K562 (cell line): ENCODE results near the gene PLD5. TPM values are rescaled to one million over a fixed set of nuclear protein-coding genes. Genes with fewer than 3 reads are reported as not detected.

Experiments used
- ATAC-seq: fragments of 200-7000 bp; cut with Tn5 transposase; 3 replicates; pipeline ENCODE4 v1.9.1; 2020; ENCODE audit warnings: moderate library complexity
- BruUV-seq: library from RNA; stranded (reverse); fragments of 400-500 nt; replicated peaks from 2 replicates; lab custom pipeline; 2021; lab: Mats Ljungman, UMichigan
- CTCF ChIA-PET: fragments of 300-600 bp; formaldehyde crosslinking; extraction: SDS; loops from one replicate; lab custom pipeline; 2021; ENCODE audit warnings: low intra/inter-chr PET ratio; lab: Yijun Ruan, JAX
- POLR2A ChIA-PET: fragments of 300-600, 350-650 bp; sonication (Branson Sonifier 250); formaldehyde crosslinking; extraction: SDS; loops from one replicate; lab custom pipeline; 2021; ENCODE audit warnings: antibody characterized with exemption, inconsistent platforms; lab: Yijun Ruan, JAX
- DNase-seq, 4 experiments: peaks; one replicate each; pipeline versions ENCODE4 v3.0.0 to v3.0.0-alpha.2; 2011 to 2018; ENCODE audit warnings: low spot score in 3 of 4, mixed read lengths in 3 of 4; ENCODE audit errors: extremely low read depth in 1 of 4
- FAIRE-seq: peaks from 2 replicates; lab custom pipeline; 2011; peaks lifted over from hg19 to GRCh38; lab: Jason Lieb, UNC
- H2AFZ ChIP-seq: 2 replicates; pipeline ENCODE4 v1.6.0; 2011; ENCODE audit warnings: low read depth, low read length, control low read depth, inconsistent platforms
- H3K27ac ChIP-seq: fragments of 200-600 bp; 3 replicates; pipeline ENCODE4 v1.8.0; 2011; ENCODE audit warnings: low read depth, mild to moderate bottlenecking, control low read depth, inconsistent platforms, low read length, moderate library complexity, mixed read lengths; ENCODE audit errors: extremely low read depth
- H3K27me3 ChIP-seq, 2 experiments: fragments of 300-600 bp in 1 of 2; 2 replicates in 1 of 2; 3 replicates in 1 of 2; pipeline versions ENCODE4 v1.6.0 to v1.8.0; 2011; ENCODE audit warnings: inconsistent platforms in 2 of 2, low read length in 2 of 2, mild to moderate bottlenecking in 1 of 2, mixed read lengths in 1 of 2, moderate library complexity in 1 of 2; ENCODE audit not compliant: control insufficient read depth in 2 of 2, insufficient read depth in 2 of 2
- H3K36me3 ChIP-seq: fragments of 300-600 bp; 3 replicates; pipeline ENCODE4 v1.8.0; 2011; ENCODE audit warnings: mild to moderate bottlenecking, low read length, inconsistent platforms; ENCODE audit not compliant: control insufficient read depth, insufficient read depth
- H3K4me1 ChIP-seq, 2 experiments: fragments of 200-600 bp in 1 of 2; replicated peaks in 1 of 2; 2 replicates in 1 of 2; 3 replicates in 1 of 2; pipeline versions ENCODE4 v1.5.1 to v1.8.0; 2011; ENCODE audit warnings: inconsistent platforms in 2 of 2, low read length in 2 of 2, mild to moderate bottlenecking in 1 of 2, mixed read lengths in 1 of 2, moderate library complexity in 1 of 2; ENCODE audit not compliant: control insufficient read depth in 2 of 2, insufficient read depth in 2 of 2
- H3K4me2 ChIP-seq: 2 replicates; pipeline ENCODE4 v1.6.1; 2011; ENCODE audit warnings: low read length, control low read depth, inconsistent platforms, mixed read lengths; ENCODE audit not compliant: insufficient read depth
- H3K4me3 ChIP-seq: fragments of 200-600 bp; sonication (generic), shearing (Covaris generic); 2 replicates; pipeline ENCODE4 v1.5.1; 2016; ENCODE audit warnings: control low read depth, inconsistent platforms
- H3K79me2 ChIP-seq: fragments of 200-600 bp; 3 replicates; pipeline ENCODE4 v1.8.0; 2011; ENCODE audit warnings: low read length, inconsistent platforms; ENCODE audit not compliant: control insufficient read depth, insufficient read depth
- H3K9ac ChIP-seq, 2 experiments: 2 replicates each; pipeline versions ENCODE4 v1.6.0 to v1.6.1; 2011; ENCODE audit warnings: low read depth in 2 of 2, low read length in 2 of 2, control low read depth in 1 of 2, inconsistent platforms in 1 of 2, mild to moderate bottlenecking in 1 of 2, mixed read lengths in 1 of 2; ENCODE audit not compliant: insufficient read depth in 1 of 2
- H3K9me1 ChIP-seq: one replicate; pipeline ENCODE4 v1.6.0; 2011; ENCODE audit warnings: inconsistent platforms, mild to moderate bottlenecking, low read length, moderate library complexity; ENCODE audit not compliant: control insufficient read depth, insufficient read depth
- H3K9me3 ChIP-seq: replicated peaks from 2 replicates; pipeline ENCODE4 v1.5.1; 2011; ENCODE audit warnings: low read depth, low read length, inconsistent platforms; ENCODE audit not compliant: control insufficient read depth, insufficient read depth
- H4K20me1 ChIP-seq: replicated peaks from 2 replicates; pipeline ENCODE4 v1.6.1; 2011; ENCODE audit warnings: low read length, inconsistent platforms, mixed read lengths; ENCODE audit not compliant: control insufficient read depth, insufficient read depth
- CXXC5 ChIP-seq: fragments of 250-450 bp; sonication (Bioruptor Pico); IDR thresholded peaks from 2 replicates; pipeline ENCODE4 v1.8.0; 2022; ENCODE audit warnings: inconsistent platforms, mild to moderate bottlenecking, moderate library complexity
- JUN ChIP-seq, 2 experiments: sonication (generic) in 1 of 2; formaldehyde crosslinking in 1 of 2; IDR thresholded peaks; 2 replicates each; pipeline versions ENCODE4 v1.6.1 to v1.8.0; 2012 to 2022; ENCODE audit warnings: borderline replicate concordance in 2 of 2, mild to moderate bottlenecking in 2 of 2, improper control_type of control experiment in 1 of 2, low read depth in 1 of 2, low read length in 1 of 2, missing genetic modification reagents in 1 of 2
- MAFK ChIP-seq: IDR thresholded peaks from 2 replicates; pipeline ENCODE4 v1.6.1; 2011; ENCODE audit warnings: low read length, improper control_type of control experiment
- POLR2G ChIP-seq: fragments of 200-400 bp; formaldehyde crosslinking; IDR thresholded peaks from 2 replicates; pipeline ENCODE4 v1.6.1; 2017; ENCODE audit warnings: low read depth, mild to moderate bottlenecking, antibody characterized with exemption, low read length, moderate library complexity
- SMARCC2 ChIP-seq: fragments of 450-650 bp; IDR thresholded peaks from 2 replicates; pipeline ENCODE4 v1.6.1; 2017; ENCODE audit warnings: antibody characterized with exemption, moderate library complexity, mild to moderate bottlenecking, low read depth
- TCF3 ChIP-seq: sonication (generic); formaldehyde crosslinking; IDR thresholded peaks from 2 replicates; pipeline ENCODE4 v1.4.0; 2020; ENCODE audit warnings: mild to moderate bottlenecking, missing genetic modification reagents
- TEAD2 ChIP-seq: fragments of 450-650 bp; IDR thresholded peaks from 2 replicates; pipeline ENCODE4 v1.6.1; 2016; ENCODE audit warnings: missing genetic modification characterization, control low read depth, missing compliant biosample characterization
- WHSC1 ChIP-seq: IDR thresholded peaks from one replicate; pipeline ENCODE4 v1.6.1; 2012; ENCODE audit warnings: low read length, control low read depth, inconsistent platforms
- ZNF12 ChIP-seq: sonication (generic); formaldehyde crosslinking; IDR thresholded peaks from 2 replicates; pipeline ENCODE4 v1.4.0; 2020; ENCODE audit warnings: mild to moderate bottlenecking, missing genetic modification reagents
- WGBS: fragments of 100-300 bp; shearing (Covaris generic); methylation state at CpG from one replicate; pipeline ENCODE4 v1.1.6; 2016; ENCODE audit warnings: low coverage, mixed read lengths; ENCODE audit not compliant: insufficient coverage; ENCODE audit errors: missing lambda C conversion rate; 5-methylcytosine and 5-hydroxymethylcytosine counted together
- in situ Hi-C: fragments of 300-500 bp; cut with MboI; formaldehyde crosslinking; loops from 4 replicates; pipeline ENCODE4 v1.15.0; 2018; ENCODE audit warnings: inconsistent platforms, mixed read lengths
- intact Hi-C: fragments of 100-400 bp; cut with micrococcal nuclease; formaldehyde crosslinking; loops from 2 replicates; pipeline ENCODE4 v1.14.2; 2022
- polyA plus RNA-seq, 8 experiments: library from polyadenylated mRNA; depleted of rRNA in 4 of 8; stranded (reverse) in 5 of 8; unstranded in 3 of 8; fragments of >200 nt; fragmentation: Nextera tagmentation in 2 of 8; fragmentation: Illumina TruSeq in 1 of 8; extraction: Ambion mirVana in 2 of 8; extraction: Trizol in 1 of 8; gene quantifications; 2 replicates each; pipeline versions ENCODE4 v1.2.1 to v1.2.3, GENCODE V29; 2011 to 2014; ENCODE audit warnings: inconsistent platforms in 1 of 8, missing spikeins in 1 of 8
- total RNA-seq, 7 experiments: library from RNA; depleted of rRNA in 6 of 7; stranded (reverse); fragments of >200 nt in 6 of 7; fragmentation: Illumina TruSeq in 2 of 7; extraction: Trizol in 2 of 7; gene quantifications; 2 replicates each; pipeline versions ENCODE4 v1.2.1 to v1.2.3, GENCODE V29; 2011 to 2021; ENCODE audit warnings: low replicate concordance in 1 of 7
- TF ChIP-seq, protein P1 (sequence below): fragments of 200-800 bp; sonication (Bioruptor generic); IDR thresholded peaks from 2 replicates; pipeline ENCODE4 v1.6.1; 2017; ENCODE audit warnings: missing genetic modification characterization, missing compliant biosample characterization

PLD5 gene
- total and polyA plus RNA-seq, 9 of the 15 experiments (the other 6 are each of a cell fraction or from before 2014, with no cell fraction given): not detected

DNA sequence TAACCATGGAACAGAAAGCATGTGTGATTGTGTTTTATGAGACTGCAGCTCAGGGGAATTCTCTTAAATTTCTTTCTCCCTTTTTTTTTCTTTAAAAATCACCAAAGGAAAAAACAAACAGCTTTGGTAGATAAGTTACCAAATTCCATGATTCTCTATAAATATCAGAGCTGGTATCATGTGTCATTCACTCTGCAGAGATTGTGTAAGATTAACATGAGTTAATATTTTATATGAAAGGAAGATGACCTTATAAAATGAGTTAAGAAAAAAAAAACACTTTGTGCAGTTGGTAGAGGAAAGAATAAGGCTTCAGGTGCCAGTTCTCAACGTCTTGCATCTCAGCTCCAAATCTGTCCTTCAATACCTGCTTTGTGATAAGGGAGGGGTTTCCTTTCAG, 287.4 kb downstream of the PLD5 start:
- Histone ChIP-seq H3K9ac (no peak overlapping the region), H3K27me3 (no peaks in the 10 kb centered on the region), H3K79me2 (no peaks in the 10 kb centered on the region), H3K9me1 (no peaks in the 10 kb centered on the region), H3K36me3 (no peaks in the 10 kb centered on the region)
- ATAC-seq: no peak
- intact Hi-C loops: no loop called here
- 0% methylated on average over 1 of the region's 1 CpG for WGBS
- TF ChIP-seq, protein P1, sequence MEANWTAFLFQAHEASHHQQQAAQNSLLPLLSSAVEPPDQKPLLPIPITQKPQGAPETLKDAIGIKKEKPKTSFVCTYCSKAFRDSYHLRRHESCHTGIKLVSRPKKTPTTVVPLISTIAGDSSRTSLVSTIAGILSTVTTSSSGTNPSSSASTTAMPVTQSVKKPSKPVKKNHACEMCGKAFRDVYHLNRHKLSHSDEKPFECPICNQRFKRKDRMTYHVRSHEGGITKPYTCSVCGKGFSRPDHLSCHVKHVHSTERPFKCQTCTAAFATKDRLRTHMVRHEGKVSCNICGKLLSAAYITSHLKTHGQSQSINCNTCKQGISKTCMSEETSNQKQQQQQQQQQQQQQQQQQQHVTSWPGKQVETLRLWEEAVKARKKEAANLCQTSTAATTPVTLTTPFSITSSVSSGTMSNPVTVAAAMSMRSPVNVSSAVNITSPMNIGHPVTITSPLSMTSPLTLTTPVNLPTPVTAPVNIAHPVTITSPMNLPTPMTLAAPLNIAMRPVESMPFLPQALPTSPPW: no peak
- TF ChIP-seq JUN (IDR thresholded peaks at IDR 0.05; ENCODE audit: borderline replicate concordance, low read depth, low read length) (no peak), JUN (CRISPR knock-in tag; IDR thresholded peaks at IDR 0.05; ENCODE audit: borderline replicate concordance) (no peak), TCF3 (CRISPR knock-in tag) (no peak), POLR2G (no peak), ZNF12 (CRISPR knock-in tag) (no peak), MAFK (no peak), CXXC5 (CRISPR knock-in tag) (no peak), SMARCC2 (no peak), WHSC1 (no peak), TEAD2 (tag) (no peak)
- TF ChIP-seq, all 486 proteins: peak for 0
- ChIA-PET CTCF (no interaction called here), POLR2A (interaction anchor here (0.5 kb wide), 1 partner anchor 9 kb away, joined by 4 read pairs; no protein-coding TSS in a partner anchor)
- H3K4me2 ChIP-seq: no peak overlapping the region
- FAIRE-seq (no peak), DNase-seq (no peak)
- in situ Hi-C loops: no loop called here
- no peaks in the 10 kb centered on the region for H4K20me1 ChIP-seq
- no peaks in the 10 kb centered on the region for H3K9me3 ChIP-seq
- no TSS peak for BruUV-seq
- no peak overlapping the region for H3K4me3 ChIP-seq
- no peak overlapping the region for H3K27ac ChIP-seq
- no peaks in the 10 kb centered on the region for H3K4me1 ChIP-seq
- H2AFZ ChIP-seq: no peak overlapping the region
